Gastrocnemius medialis (tissue), 4 donors: Measurements from ENCODE around the gene WIPI1. TPM values are rescaled to one million over a fixed set of nuclear protein-coding genes. Genes with fewer than 3 reads are reported as not detected.

Source experiments
- ATAC-seq, 2 donors: fragments of 150-250 bp; one replicate each; pipeline ENCODE4 v1.9.1; 2016
- DNase-seq, 2 donors: peaks; one replicate each; pipeline ENCODE4 v3.0.0-alpha.2; 2019
- H3K27ac ChIP-seq, 4 donors: fragments of 200-600 bp; sonication (generic); 1 replicate in 1 of 4; 2 replicates in 3 of 4; pipeline ENCODE4 v1.5.1; 2016 to 2018; ENCODE audit warnings: mild to moderate bottlenecking in 2 of 4, moderate library complexity in 1 of 4
- H3K27me3 ChIP-seq, 3 donors: fragments of 200-600 bp; sonication (generic) in 2 of 3; 1 replicate in 1 of 3; 2 replicates in 2 of 3; pipeline versions ENCODE4 v1.5.1 to v1.6.0; 2016 to 2019; ENCODE audit warnings: mild to moderate bottlenecking in 1 of 3, moderate library complexity in 1 of 3
- H3K36me3 ChIP-seq, 2 donors: fragments of 200-600 bp; sonication (generic) in 1 of 2; one replicate each; pipeline ENCODE4 v1.5.1; 2017 to 2018
- H3K4me1 ChIP-seq, 2 donors: fragments of 200-600 bp; sonication (generic) in 1 of 2; one replicate each; pipeline ENCODE4 v1.5.1; 2016 to 2017; ENCODE audit warnings: mild to moderate bottlenecking in 2 of 2
- H3K4me3 ChIP-seq, 4 donors: fragments of 200-600 bp; sonication (generic) in 3 of 4; 1 replicate in 1 of 4; 2 replicates in 3 of 4; pipeline ENCODE4 v1.5.1; 2016 to 2019; ENCODE audit warnings: mild to moderate bottlenecking in 2 of 4
- H3K9me3 ChIP-seq, 3 donors: fragments of 200-600 bp; sonication (generic) in 2 of 3; 1 replicate in 1 of 3; 2 replicates in 2 of 3; pipeline ENCODE4 v1.5.1; 2016 to 2019
- CTCF ChIP-seq, 5 experiments: fragments of 450-650 bp in 3 of 5; fragments of 200-600 bp in 2 of 5; sonication (generic) in 2 of 5; IDR thresholded peaks in 4 of 5; conservative IDR thresholded peaks in 1 of 5; 1 replicate in 4 of 5; 2 replicates in 1 of 5; pipeline ENCODE4 v1.5.1; 2016 to 2019; ENCODE audit warnings: antibody characterized with exemption in 5 of 5, mild to moderate bottlenecking in 3 of 5, moderate library complexity in 3 of 5
- POLR2A ChIP-seq, 2 donors: fragments of 450-650 bp; IDR thresholded peaks; one replicate each; pipeline ENCODE4 v1.6.1; 2017; ENCODE audit warnings: antibody characterized with exemption in 2 of 2, mild to moderate bottlenecking in 2 of 2, moderate library complexity in 2 of 2
- in situ Hi-C, 4 donors: fragments of 200-750 bp; cut with MboI; loops; one replicate each; pipeline versions ENCODE4 v1.15.0 to v1.8.0; 2017; ENCODE audit warnings: low sequenced_read_pairs in 4 of 4
- intact Hi-C: fragments of 100-400 bp; cut with DNase I; formaldehyde crosslinking; loops from one replicate; pipeline ENCODE4 v1.15.1; 2023; ENCODE audit warnings: low total_unique reads
- total RNA-seq, 4 donors: library from RNA; depleted of rRNA; stranded (reverse); fragments of >200 nt; gene quantifications; one replicate each; pipeline versions ENCODE4 v1.1.0 to v1.2.3, GENCODE V29; 2016

The WIPI1 gene
- 100 to 1,000 TPM in 2 of 4 donors, 10 to 100 TPM in 2; 79.1 to 182 (median 92.0) TPM for total RNA-seq

GRCh38 chr17:68457168-68457538 lies at the start of gene WIPI1:
Gene WIPI1 (minus strand): TSS chr17:68457496. CDS start chr17:68457421, 75 bp downstream.
- TF ChIP-seq CTCF (IDR thresholded peaks at IDR 0.05 in 4 of 5, conservative IDR thresholded peaks at IDR 0.05 in 1 of 5) (no peak), POLR2A (IDR thresholded peaks at IDR 0.05) (peak in 1 of 2 donors; percentile 48)
- H3K27ac ChIP-seq, result peak within 1 kb of the TSS; percentile 95 to 100 (median 98)
- ATAC-seq (peak in 1 of 2 donors; percentile 15), DNase-seq (no peak)
- H3K9me3 ChIP-seq, result no peaks in the 10 kb centered on the region
- intact Hi-C loops (loop anchor here (2.0 kb wide), 1 partner anchor 56 kb away; the partner anchor contains the start of gene PRKAR1A), in situ Hi-C loops (loop anchor here in 1 of 4 donors (10.0 kb wide), 1 partner anchor 58 kb away; the partner anchor contains the start of gene PRKAR1A)
- H3K4me1 ChIP-seq, result peaks cover 67 to 78% of the 10 kb centered on the region in 2 donors
- no peaks in the 10 kb centered on the region for H3K27me3 ChIP-seq
- H3K4me3 ChIP-seq, result peak within 1 kb of the TSS; percentile 74 to 97 (median 83)
- H3K36me3 ChIP-seq, result peaks cover 0 to 8% of the 10 kb centered on the region in 2 donors

- Histone ChIP-seq H3K27ac (no peak overlapping the region), H3K4me1 (peaks cover 10 to 20% of the 10 kb centered on the region in 2 donors), H3K27me3 (no peaks in the 10 kb centered on the region), H3K9me3 (no peaks in the 10 kb centered on the region), H3K4me3 (no peak overlapping the region), H3K36me3 (no peaks in the 10 kb centered on the region)
- TF ChIP-seq POLR2A (IDR thresholded peaks at IDR 0.05) (no peak), CTCF (IDR thresholded peaks at IDR 0.05 in 4 of 5, conservative IDR thresholded peaks at IDR 0.05 in 1 of 5) (no peak)
- ATAC-seq (no peak), DNase-seq (no peak)
- intact Hi-C loops (no loop called here), in situ Hi-C loops (loop anchor here in 1 of 4 donors (10.0 kb wide), 1 partner anchor 61 kb away; no protein-coding TSS in a partner anchor)
Measured at GRCh38 chr17:68505951-68506350, 48.7 kb upstream of the WIPI1 start.

- ATAC-seq (peak in 1 of 2 donors; percentile 67), DNase-seq (no peak)
- intact Hi-C loops, result no loop called here
- no peak overlapping the region for H3K27ac ChIP-seq
- no peaks in the 10 kb centered on the region for H3K9me3 ChIP-seq
- no peak for TF ChIP-seq POLR2A (IDR thresholded peaks at IDR 0.05)
- TF ChIP-seq CTCF (IDR thresholded peaks at IDR 0.05 in 4 of 5, conservative IDR thresholded peaks at IDR 0.05 in 1 of 5), result no peak
- peaks cover 0 to 3% of the 10 kb centered on the region in 2 donors for H3K4me1 ChIP-seq
- no peaks in the 10 kb centered on the region for H3K36me3 ChIP-seq
- in situ Hi-C loops, result loop anchor here in 1 of 4 donors (10.0 kb wide), 1 partner anchor 56 kb away; no protein-coding TSS in a partner anchor
- H3K27me3 ChIP-seq, result no peaks in the 10 kb centered on the region
- H3K4me3 ChIP-seq, result no peak overlapping the region
Measured at GRCh38 chr17:68501074-68501473, 43.8 kb upstream of the WIPI1 start.

- Histone ChIP-seq H3K27me3 (no peaks in the 10 kb centered on the region), H3K4me3 (no peak overlapping the region), H3K4me1 (peaks cover 0 to 3% of the 10 kb centered on the region in 2 donors), H3K9me3 (no peaks in the 10 kb centered on the region), H3K36me3 (no peaks in the 10 kb centered on the region), H3K27ac (no peak overlapping the region)
- ATAC-seq (no peak), DNase-seq (no peak)
- intact Hi-C loops (no loop called here), in situ Hi-C loops (no loop called here)
- TF ChIP-seq CTCF (IDR thresholded peaks at IDR 0.05 in 4 of 5, conservative IDR thresholded peaks at IDR 0.05 in 1 of 5), result no peak
- TF ChIP-seq POLR2A (IDR thresholded peaks at IDR 0.05), result no peak
Measured at GRCh38 chr17:68499587-68499986, 42.3 kb upstream of the WIPI1 start.
